Measurements from ENCODE around the gene TPSB2.

- TF ChIP-seq, protein P1, sequence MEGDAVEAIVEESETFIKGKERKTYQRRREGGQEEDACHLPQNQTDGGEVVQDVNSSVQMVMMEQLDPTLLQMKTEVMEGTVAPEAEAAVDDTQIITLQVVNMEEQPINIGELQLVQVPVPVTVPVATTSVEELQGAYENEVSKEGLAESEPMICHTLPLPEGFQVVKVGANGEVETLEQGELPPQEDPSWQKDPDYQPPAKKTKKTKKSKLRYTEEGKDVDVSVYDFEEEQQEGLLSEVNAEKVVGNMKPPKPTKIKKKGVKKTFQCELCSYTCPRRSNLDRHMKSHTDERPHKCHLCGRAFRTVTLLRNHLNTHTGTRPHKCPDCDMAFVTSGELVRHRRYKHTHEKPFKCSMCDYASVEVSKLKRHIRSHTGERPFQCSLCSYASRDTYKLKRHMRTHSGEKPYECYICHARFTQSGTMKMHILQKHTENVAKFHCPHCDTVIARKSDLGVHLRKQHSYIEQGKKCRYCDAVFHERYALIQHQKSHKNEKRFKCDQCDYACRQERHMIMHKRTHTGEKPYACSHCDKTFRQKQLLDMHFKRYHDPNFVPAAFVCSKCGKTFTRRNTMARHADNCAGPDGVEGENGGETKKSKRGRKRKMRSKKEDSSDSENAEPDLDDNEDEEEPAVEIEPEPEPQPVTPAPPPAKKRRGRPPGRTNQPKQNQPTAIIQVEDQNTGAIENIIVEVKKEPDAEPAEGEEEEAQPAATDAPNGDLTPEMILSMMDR (IDR thresholded peaks at IDR 0.05): no peak
- no peak for TF ChIP-seq POLR2A (IDR thresholded peaks at IDR 0.05)
Measured at GRCh38 chr16:1271380-1271723, 41.4 kb upstream of the TPSB2 start.
